Loucy (cell line): ENCODE measurements around the gene RABL6.

Experiments
- EZH2phosphoT487 ChIP-seq: fragments of 200-600 bp; IDR thresholded peaks from 2 replicates; pipeline ENCODE4 v1.6.1; 2018; ENCODE audit warnings: antibody characterized with exemption, mild to moderate bottlenecking, moderate library complexity, borderline replicate concordance
- TF ChIP-seq, protein P1 (sequence below): fragments of 200-600 bp; sonication (generic); conservative IDR thresholded peaks from 2 replicates; pipeline ENCODE4 v1.5.1; 2014; ENCODE audit warnings: mild to moderate bottlenecking, antibody characterized with exemption, low read length

GRCh38 chr9:136805207-136805740 lies 2.5 kb upstream of the RABL6 start:
- TF ChIP-seq, protein P1, sequence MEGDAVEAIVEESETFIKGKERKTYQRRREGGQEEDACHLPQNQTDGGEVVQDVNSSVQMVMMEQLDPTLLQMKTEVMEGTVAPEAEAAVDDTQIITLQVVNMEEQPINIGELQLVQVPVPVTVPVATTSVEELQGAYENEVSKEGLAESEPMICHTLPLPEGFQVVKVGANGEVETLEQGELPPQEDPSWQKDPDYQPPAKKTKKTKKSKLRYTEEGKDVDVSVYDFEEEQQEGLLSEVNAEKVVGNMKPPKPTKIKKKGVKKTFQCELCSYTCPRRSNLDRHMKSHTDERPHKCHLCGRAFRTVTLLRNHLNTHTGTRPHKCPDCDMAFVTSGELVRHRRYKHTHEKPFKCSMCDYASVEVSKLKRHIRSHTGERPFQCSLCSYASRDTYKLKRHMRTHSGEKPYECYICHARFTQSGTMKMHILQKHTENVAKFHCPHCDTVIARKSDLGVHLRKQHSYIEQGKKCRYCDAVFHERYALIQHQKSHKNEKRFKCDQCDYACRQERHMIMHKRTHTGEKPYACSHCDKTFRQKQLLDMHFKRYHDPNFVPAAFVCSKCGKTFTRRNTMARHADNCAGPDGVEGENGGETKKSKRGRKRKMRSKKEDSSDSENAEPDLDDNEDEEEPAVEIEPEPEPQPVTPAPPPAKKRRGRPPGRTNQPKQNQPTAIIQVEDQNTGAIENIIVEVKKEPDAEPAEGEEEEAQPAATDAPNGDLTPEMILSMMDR = no peak
- no peak for TF ChIP-seq EZH2phosphoT487
